GM21526 (cell line): Measurements from ENCODE around the gene S100A4.
"Not testable (repeated sequence)": the region's sequence is repeated elsewhere in the genome, so short reads cannot be mapped to it uniquely, and the experiment has no call there.

ENCODE experiments used
- ATAC-seq: cut with Tn5 transposase; IDR thresholded peaks from one replicate; pipeline ENCODE4 v1.9.1; 2021; ENCODE audit warnings: moderate library complexity; ENCODE audit not compliant: unreplicated experiment, low FRiP score

Gene S100A4

DNA sequence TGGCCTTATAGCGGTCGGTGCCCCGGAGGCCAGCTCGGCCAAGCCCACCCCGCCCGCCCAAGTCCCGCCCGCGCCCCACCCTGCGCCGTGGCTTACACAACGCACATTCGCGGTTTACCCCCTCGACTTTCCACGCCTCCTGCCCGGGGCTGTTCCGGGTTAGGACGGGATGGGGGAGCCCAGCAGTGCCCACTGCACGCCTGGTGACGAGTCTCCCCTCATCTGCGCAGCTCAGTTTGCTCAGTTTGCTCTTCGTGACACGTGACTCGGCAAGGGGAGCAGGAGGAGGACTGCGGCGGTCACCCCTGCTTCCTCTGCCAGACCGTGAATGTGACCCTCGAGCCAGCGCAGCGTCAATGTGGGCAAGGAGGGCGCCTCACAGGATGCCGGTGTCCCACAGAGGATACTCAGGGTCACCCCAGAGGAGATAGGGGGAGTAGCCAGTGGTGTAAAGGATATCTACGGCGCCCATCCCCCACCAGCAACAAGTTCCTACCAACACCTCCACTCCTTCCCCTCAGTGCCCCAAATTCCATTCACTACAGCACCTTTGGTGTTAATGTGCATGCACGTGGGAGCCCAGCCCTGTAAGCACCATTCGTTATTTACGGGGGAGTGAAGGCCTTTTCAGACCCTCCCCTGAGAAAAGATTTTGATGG, 9.5 kb downstream of the S100A4 start:
- no peak for ATAC-seq

DNA sequence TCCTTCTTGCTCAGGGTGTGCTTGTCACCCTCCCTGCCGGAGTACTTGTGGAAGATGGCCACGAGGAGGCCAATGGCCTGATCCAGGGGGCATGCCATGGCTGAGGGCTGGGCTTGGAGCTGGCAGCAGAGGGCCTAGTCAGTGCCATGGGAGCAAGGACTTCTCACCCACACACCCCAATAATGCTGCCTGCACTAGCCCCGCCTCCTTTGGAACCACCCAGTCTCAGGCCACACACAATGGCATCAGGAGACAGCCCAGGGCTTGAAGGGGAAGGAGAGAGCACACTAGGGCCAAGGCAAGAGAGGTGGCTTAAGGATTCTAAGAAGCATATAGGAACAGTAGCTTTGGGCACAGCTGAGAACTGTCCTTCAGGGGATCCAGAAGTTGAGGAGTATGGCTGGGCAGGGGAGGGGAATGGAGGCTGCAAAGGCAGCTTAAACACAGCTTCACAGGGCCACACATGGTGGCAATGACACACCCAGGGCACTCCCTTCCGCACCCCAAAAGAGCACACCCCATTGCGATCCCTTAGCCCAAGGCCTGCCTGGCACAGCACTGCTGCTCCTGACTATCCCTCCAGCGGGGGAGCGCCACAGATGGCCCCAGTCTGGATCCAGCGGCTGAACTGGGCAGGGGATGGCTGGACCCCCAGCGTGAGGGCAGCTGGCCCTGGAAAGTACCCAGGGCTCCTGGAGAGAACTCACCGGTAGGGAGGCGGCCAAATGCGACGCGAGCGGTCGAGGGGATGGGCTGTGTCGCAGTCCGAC, 10.2 kb downstream of the S100A4 start, which contains the start of gene S100A6:
Gene S100A6, minus strand, starts transcription at position 750 of the 770 bp plus-strand sequence. Its CDS starts 652 bp downstream, at position 98.
- ATAC-seq: no peak

DNA sequence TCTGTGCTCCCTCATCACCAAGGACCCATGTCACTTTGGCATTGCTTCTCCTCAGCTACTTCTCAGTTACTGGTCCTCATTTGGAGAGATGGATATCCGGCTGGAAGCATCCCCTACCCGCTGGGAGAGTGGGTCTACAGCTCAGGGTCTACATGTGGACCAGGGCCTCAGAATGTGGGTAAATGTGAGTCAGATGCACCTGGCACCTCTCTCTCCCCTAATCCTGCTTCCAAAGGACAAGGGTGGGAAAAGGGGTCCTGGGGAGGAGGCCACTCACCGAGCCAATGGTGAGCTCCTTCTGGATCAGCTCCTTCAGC, 10.7 kb downstream of the S100A4 start:
- no peak for ATAC-seq

DNA sequence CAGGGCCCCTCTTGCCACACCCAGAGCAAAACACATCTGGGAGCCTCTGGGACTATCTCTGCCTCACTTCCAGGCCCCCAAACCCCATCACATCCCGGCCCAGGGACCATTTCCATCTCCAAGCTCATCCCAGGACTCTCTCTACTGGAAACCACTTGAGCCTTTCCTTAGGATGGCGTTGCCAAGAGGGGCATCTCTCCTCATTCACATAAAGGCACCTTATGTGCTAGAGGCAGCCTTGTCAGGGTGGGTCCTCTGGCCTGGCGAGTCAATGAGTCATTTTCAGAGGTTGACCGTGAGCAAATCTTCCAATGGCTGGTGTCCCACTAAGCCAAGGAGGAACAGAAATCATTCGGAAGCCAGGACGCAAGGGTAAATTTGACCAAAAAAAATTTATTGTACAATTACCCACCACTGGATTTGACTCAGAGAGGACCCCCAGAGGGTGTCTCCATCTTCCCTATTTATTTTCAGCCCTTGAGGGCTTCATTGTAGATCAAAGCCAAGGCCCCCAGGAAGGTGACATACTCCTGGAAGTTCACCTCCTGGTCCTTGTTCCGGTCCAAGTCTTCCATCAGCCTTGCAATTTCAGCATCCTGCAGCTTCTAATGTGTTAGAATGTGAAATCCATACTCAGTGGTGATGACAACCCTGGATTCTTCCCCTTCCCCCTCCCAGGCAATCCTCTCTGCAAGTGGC, 11.2 kb downstream of the S100A4 start:
- ATAC-seq: no peak

DNA sequence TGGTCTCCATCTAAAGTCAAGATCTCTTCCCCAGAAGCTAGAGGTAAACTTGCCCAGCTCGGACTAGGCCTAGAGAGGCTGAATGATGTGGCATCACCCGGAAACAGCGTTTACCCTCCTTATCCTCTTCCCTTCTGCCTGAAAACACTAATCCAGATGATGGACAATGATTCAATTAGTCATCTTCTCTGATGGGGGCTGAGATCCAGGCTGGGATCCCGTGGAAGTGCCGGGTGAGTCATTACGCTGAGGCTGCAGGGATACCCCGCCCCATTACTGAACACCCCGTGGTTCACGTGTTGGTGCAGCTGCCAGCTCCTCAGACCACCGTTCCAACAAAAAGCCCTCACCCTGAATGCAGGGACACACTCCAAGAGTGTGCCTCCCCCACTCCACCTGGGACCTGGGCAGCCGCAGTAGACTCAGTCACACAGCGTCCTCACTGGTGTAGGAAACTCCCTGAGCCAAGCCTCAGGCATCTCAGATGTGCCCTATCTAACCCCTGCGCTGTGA, 11.9 kb downstream of the S100A4 start:
- no peak for ATAC-seq

DNA sequence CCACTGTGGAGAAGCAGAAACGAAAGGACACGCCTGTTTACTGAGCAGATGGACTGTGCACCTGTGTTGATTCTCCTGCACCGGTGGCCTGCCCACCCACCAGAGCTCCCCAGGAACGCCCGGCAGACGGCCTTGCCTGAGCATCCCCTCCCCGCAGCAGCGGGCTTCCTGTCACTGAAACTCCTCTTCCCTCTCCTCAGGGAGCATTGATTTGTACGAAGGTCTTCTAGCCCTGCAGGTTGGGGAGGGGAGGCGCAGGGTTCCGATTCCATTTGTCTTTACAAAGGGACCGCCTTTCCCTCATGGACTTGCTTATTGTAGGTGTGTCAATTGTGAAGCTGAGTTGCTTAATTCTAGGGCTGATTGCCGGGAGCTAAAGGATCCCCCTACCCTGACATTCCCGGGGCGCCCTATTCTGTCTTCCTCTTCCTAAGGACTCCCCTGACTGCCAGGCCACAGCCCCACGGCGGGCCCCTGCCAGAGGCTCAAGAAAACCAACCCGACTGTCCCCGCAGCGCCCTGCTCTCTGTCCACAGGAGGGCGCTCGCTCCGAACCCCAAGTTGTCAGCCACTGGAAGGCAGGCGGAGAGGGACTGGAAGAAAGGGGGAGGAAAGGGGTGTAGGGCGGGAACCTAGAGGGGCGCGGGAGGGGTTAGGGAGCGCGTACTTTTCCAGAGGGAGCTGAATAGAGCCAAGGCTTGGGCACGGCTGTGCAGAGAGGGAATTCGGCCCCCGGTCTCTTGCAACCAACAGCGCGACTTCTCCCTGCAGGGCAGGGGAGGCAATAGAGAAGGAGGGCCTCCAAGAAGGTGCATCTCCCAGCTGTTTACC, 12.6 kb downstream of the S100A4 start:
- no peak for ATAC-seq

DNA sequence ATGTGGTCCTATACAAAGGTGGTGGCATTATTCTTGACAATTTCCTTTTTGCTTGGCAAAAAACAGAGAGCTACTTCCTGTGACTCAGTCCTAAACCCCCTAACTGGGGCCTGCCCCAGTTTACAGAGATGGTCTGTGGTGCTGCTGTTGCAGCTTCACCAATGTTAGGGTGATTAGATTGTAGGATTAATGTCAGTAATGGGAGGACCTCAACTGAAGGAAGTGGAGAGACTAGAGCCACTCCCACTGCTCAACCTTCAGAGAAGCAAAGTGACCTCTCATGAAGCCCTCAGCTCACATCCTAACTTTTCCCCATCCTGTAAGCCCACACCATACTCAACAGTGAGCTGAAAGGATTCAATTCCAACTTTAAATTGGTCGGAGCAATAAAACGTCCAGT, 13.4 kb downstream of the S100A4 start:
- no peak for ATAC-seq

DNA sequence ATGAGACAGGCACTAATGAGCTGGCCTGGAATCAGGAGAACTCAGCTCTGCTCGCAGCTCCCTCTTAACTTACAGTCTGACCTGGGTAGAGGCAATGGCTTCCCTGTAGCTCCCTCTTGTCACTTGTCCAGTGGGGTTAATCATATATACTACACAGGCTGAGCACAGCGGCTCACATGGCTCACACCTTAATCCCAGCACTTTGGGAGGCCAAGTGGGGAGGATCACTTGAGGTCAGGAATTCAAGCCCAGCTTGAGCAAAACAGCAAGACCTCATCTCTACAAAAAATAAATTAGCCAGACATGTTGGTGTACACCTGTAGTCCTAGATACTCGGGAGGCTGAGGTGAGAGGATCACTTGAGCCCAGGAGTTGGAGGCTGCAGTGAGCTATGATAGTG, 14.0 kb downstream of the S100A4 start:
- ATAC-seq: no peak

DNA sequence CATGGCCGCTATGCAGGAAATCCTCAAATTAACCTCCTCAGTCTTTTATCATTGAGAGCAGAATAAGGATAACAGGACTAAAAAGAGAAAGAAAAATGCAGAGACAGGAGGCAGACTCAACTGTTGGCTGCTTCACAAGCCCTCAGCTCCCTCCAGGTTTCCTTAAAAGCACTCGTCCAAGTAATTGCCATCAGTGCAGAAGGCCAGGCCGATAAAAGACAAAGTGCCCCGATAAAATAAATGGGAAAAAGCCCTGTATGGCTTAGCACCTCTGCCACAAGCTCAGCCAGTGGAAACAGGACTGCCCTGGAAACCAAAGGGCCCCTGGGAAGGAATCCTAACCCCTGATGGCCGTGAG, 17.9 kb downstream of the S100A4 start:
- no peak for ATAC-seq

DNA sequence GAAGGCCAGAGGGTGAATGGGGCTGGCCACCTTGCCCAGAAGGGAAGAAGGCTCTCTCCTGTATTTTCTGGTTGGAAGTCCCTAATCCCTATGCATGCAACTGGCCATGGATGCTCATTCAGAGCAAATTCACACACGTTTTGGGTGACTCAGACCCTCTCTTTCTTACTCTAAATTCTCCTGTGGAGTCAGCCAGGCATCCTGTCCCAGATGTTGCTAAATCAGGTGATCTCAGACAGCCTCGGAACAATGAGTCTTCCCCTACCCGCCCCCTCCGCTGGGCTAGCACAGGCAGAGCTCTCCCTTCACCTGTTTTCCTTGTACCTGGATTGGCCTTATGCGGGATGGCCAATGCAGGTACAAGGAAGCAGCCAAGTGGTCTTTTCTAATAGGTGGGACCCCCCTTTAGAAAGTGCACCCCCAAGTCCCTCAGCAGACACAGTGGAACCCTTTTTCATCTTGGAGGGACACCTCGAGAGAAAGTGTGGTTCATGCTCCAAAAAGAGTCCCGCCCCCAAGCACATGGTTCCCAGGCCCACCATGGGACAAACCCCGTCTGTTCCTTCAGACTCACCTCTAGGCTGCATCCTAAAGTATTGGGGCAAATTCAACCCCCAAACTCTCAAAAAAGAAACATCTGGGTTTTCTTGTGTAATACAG, 18.5 kb downstream of the S100A4 start:
- no peak for ATAC-seq

DNA sequence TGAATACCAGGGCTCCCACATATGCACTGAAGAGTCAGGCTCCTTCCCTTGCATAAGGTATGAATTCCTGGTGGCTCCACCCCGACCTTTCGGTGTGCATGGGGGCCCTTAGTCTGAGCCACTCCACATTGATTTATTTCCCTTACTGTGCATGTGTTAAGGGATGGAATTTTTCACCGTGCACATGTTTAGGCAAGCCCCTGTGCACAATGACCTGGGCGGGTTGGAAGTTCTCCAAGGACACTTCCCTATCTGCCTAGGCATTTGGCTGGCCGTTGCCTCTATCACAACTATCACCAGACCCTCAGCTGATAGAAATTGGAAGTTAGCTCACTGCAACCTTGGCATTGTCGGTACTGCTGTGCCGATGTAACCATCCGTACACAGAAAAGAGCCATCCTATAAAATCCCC, 19.5 kb downstream of the S100A4 start:
- ATAC-seq: no peak

DNA sequence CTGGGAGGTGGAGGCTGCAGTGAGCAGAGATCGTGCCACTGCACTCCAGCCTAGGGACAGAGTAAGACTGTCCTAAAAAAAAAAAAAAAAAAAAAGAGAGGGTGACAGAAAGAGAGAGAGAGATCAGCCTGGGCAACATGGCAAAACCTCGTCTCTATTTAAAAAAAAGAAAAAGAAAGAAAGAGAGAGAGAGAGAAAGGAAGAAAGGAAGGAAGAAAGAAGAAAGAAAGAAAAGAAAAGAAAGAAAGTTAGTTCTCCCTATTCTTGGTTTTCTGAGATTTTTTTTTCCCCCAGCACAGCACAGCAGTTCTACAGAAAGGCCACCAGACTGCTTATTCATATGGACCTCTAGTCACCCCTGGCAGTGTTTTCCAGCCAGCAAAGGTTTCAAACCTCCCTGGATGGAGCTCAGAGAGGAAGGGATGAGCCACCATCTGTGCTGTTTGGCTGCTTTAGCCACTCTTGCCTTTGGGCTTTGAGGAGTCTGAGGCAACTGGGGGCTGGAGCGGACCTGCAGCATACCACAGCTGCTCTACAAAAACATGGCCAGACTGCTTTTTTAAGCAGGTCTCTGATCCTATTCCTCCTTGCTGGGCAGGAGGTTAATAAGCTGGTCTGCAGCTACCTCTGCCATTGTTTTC, 20.4 kb downstream of the S100A4 start:
- no peak for ATAC-seq

DNA sequence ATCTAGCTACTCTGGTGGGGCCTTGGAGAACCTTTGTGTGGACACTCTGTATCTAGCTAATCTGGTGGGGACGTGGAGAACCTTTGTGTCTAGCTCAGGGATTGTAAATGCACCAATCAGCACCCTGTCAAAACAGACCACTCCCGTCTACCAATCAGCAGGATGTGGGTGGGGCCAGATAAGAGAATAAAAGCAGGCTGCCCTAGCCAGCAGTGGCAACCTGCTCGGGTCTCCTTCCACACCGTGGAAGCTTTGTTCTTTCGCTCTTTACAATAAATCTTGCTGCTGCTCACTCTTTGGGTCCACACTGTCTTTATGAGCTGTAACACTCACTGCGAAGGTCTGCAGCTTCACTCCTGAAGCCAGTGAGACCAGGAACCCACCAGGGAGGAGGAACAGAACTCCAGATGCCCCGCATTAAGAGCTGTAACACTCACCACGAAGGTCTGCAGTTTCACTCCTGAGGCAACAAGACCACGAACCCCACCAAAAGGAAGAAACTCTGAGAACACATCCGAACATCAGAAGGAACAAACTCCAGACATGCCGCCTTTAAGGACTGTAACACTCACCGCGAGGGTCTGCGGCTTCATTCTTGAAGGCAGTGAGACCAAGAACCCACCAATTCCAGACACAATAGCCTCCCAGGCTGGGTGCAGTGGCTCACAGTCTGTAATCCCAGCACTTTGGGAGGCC, 23.1 kb downstream of the S100A4 start:
- not testable (repeated sequence) for ATAC-seq

DNA sequence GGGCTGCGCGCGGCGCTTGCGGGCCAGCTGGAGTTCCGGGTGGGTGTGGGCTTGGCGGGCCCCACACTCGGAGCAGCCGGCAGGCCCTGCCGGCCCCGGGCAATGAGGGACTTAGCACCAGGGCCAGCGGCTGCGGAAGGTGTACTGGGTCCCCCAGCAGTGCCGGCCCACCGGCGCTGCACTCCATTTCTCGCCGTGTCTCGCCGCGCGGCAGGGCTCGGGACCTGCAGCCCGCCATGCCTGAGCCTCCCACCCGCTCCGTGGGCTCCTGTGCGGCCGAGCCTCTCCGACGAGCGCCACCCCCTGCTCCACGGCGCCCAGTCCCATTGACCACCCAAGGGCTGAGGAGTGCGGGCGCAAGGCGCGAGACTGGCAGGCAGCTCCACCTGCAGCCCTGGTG, 23.8 kb downstream of the S100A4 start:
- ATAC-seq: not testable (repeated sequence)

DNA sequence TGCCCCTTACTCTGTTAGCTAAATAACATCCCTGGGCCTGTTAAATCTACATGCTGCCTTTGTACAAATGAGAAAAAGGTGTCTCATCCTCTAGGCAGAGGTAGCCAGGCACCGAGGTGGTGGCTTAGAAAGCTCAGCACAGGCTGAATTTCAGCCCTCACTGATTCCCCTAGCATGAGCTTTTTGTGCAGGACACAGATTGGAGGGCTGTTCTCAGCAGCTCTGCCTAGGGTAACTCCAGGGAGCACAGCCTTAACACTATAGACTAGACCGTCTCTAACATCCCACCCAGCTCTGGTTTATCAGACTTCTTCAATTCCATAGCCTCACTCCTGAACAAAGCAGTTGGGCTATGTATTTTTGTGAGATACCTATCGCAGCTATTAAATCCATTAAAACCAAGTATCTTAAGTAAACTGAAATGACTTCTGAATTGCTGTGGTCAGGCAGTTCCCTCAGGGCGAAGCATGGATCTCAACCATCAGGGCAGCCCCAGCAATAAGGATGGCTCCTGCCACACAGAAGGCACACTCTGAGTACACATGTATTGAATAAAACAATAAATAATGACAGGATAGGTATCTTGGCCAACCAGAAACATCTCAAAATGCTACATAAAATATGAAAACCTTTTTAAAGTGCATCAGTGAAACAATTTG, 24.7 kb downstream of the S100A4 start:
- ATAC-seq: no peak

DNA sequence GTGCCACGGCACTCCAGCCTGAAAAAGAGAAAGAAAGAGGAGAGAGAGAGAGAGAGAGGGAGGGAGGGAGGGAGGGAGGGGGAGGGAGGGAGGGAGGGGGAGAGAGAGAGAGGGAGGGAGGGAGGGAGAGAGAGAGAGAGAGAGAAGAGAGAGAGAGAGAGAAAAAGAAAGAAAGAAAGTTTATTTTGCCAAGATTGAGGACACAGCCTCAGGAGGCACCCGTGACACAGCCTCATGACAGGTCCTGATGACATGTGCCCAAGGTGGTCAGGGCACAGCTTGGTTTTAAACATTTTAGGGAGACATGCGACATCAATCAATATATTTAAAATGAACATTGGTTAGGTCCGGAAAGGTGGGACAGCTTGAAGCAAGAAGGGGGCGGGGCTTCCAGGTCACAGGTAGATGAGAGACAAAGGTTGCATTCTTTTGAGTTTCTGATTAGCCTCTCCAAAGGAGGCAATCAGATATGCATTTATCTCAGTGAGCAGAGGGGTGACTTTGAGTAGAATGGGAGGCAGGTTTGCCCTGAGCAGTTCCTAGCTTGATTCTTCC, 25.4 kb downstream of the S100A4 start:
- not testable (repeated sequence) for ATAC-seq

DNA sequence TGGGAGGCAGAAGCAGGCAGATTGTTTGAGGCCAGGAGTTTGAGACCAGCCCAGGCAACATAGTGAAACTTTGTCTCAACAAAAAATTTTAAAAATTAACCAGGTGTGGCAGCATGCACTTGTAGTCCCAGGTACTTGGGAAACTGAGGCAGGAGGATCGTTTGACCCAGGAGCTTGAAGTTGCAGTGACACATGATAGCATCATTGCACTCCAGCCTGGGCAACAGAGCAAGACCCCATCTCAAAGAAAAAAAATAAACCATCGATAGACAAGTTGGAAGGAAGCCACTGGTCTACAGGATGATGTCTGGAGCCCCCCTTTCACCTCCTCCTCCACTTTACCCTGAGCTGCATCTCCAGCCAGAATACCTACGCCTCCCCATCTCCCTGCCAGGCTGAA, 26.4 kb downstream of the S100A4 start:
- ATAC-seq: no peak
